Gastroesophageal sphincter (tissue), 4 donors: Measurements from ENCODE around the gene LRP4. TPM values are rescaled to one million over a fixed set of nuclear protein-coding genes. Genes with fewer than 3 reads are reported as not detected.

Experiments
- ATAC-seq: fragments of 150-250 bp; one replicate; pipeline ENCODE4 v1.9.1; 2016; ENCODE audit warnings: mild to moderate bottlenecking, moderate library complexity
- H3K27ac ChIP-seq, 4 donors: fragments of 200-600 bp; sonication (generic) in 3 of 4; 1 replicate in 3 of 4; 2 replicates in 1 of 4; pipeline ENCODE4 v1.5.1; 2016 to 2019
- H3K27me3 ChIP-seq: fragments of 200-600 bp; sonication (generic); one replicate; pipeline ENCODE4 v1.5.1; 2019
- H3K36me3 ChIP-seq, 2 donors: fragments of 200-600 bp; sonication (generic); one replicate each; pipeline ENCODE4 v1.5.1; 2019; ENCODE audit warnings: control low read depth in 1 of 2
- H3K4me1 ChIP-seq, 3 donors: fragments of 200-600 bp; sonication (generic); 1 replicate in 2 of 3; 2 replicates in 1 of 3; pipeline ENCODE4 v1.5.1; 2016 to 2019; ENCODE audit warnings: control low read depth in 2 of 3
- H3K4me3 ChIP-seq, 2 donors: fragments of 200-600 bp; sonication (generic); one replicate each; pipeline ENCODE4 v1.5.1; 2019; ENCODE audit warnings: mild to moderate bottlenecking in 1 of 2, moderate library complexity in 1 of 2
- H3K9me3 ChIP-seq, 3 donors: fragments of 200-600 bp; sonication (generic); one replicate each; pipeline ENCODE4 v1.5.1; 2017 to 2019; ENCODE audit warnings: control low read depth in 2 of 3
- EP300 ChIP-seq: sonication (generic); formaldehyde crosslinking; IDR thresholded peaks from one replicate; pipeline ENCODE4 v1.6.1; 2017; ENCODE audit warnings: antibody characterized with exemption, mild to moderate bottlenecking
- POLR2A ChIP-seq, 2 donors: fragments of 450-650 bp; IDR thresholded peaks; one replicate each; pipeline ENCODE4 v1.6.1; 2017; ENCODE audit warnings: antibody characterized with exemption in 2 of 2, mild to moderate bottlenecking in 2 of 2, moderate library complexity in 1 of 2
- POLR2AphosphoS5 ChIP-seq: sonication (generic); formaldehyde crosslinking; IDR thresholded peaks from one replicate; pipeline ENCODE4 v1.6.1; 2017; ENCODE audit warnings: antibody characterized with exemption
- WGBS, 2 donors: methylation state at CpG; one replicate each; pipeline ENCODE4 v1.1.5; 2018; ENCODE audit warnings: low coverage in 1 of 2; 5-methylcytosine and 5-hydroxymethylcytosine counted together
- total RNA-seq, 4 donors: library from RNA; depleted of rRNA; stranded (reverse); fragments of >200 nt; gene quantifications; one replicate each; pipeline ENCODE4 v1.1.0, GENCODE V29; 2016
- TF ChIP-seq, protein P1 (sequence below), 4 experiments: fragments of 200-600 bp in 2 of 4; fragments of 450-650 bp in 2 of 4; sonication (generic) in 1 of 4; IDR thresholded peaks; one replicate each; pipeline ENCODE4 v1.5.1; 2017 to 2019; ENCODE audit warnings: antibody characterized with exemption in 4 of 4, mild to moderate bottlenecking in 2 of 4, moderate library complexity in 2 of 4

Gene LRP4
- total RNA-seq, 4 donors from 2014 or later, result 2.6 to 9.8 (median 6.7) TPM

GRCh38 chr11:46890665-46891064, 27.7 kb downstream of the LRP4 start:
- Histone ChIP-seq H3K4me1 (peaks cover 0 to 2% (median 0%) of the 10 kb centered on the region in 3 donors), H3K4me3 (no peak overlapping the region), H3K9me3 (no peaks in the 10 kb centered on the region), H3K36me3 (peaks cover 0 to 18% of the 10 kb centered on the region in 2 donors), H3K27ac (no peak overlapping the region), H3K27me3 (no peaks in the 10 kb centered on the region)
- no peak for TF ChIP-seq EP300
- no peak for TF ChIP-seq POLR2A (IDR thresholded peaks at IDR 0.05)
- TF ChIP-seq, protein P1, sequence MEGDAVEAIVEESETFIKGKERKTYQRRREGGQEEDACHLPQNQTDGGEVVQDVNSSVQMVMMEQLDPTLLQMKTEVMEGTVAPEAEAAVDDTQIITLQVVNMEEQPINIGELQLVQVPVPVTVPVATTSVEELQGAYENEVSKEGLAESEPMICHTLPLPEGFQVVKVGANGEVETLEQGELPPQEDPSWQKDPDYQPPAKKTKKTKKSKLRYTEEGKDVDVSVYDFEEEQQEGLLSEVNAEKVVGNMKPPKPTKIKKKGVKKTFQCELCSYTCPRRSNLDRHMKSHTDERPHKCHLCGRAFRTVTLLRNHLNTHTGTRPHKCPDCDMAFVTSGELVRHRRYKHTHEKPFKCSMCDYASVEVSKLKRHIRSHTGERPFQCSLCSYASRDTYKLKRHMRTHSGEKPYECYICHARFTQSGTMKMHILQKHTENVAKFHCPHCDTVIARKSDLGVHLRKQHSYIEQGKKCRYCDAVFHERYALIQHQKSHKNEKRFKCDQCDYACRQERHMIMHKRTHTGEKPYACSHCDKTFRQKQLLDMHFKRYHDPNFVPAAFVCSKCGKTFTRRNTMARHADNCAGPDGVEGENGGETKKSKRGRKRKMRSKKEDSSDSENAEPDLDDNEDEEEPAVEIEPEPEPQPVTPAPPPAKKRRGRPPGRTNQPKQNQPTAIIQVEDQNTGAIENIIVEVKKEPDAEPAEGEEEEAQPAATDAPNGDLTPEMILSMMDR (IDR thresholded peaks at IDR 0.05), result no peak
- TF ChIP-seq POLR2AphosphoS5, result no peak
- 93 to 100% methylated on average over 2 of the region's 2 CpGs for WGBS, 2 donors
- ATAC-seq, result no peak

DNA sequence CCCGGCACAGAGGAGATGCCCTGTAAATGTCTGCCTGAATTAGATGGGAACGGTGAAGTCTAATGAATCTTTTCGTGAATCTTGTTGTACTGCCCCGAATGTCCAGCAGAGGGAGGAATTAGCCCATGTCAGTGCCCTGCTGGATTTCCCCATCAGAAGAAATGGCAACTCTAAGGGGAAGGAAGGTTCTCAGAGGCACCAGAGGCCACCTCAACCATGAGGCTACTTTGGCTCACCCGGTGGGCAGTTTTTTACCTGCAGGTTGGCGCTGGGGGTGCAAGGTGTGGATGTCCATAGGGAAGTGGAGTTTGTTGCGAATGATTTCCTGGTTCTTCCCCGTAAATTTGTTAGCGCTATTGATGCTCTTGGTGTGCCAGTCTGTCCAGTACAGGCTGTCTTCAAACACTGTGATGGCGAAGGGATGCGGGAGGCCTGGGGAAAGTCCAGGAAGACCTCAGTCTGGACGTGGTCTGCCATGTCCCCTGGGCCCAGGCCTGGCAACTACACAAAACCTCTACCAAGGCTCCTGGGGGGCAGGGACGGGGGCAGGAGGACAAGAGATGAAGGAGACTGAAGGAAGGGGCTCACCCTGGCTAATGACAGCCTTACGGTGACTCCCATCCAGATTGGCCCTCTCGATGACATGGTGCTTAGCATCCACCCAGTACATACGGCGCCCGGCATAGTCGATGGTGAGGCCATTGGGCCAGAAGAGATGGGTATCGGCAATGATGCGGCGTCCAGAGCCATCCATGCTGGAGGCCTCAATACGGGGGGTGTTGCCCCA, 28.5 kb downstream of the LRP4 start:
- 33 to 60% methylated on average over 7 to 18 of the region's 23 CpGs for WGBS, 2 donors
- H3K9me3 ChIP-seq, result no peaks in the 10 kb centered on the region
- TF ChIP-seq, protein P1 (IDR thresholded peaks at IDR 0.05), result peak in 3 of 4 experiments; percentile 87 to 96 (median 95)
- no peak for TF ChIP-seq POLR2A (IDR thresholded peaks at IDR 0.05)
- ATAC-seq, result peak; percentile 68
- no peaks in the 10 kb centered on the region for H3K27me3 ChIP-seq
- H3K27ac ChIP-seq, result no peak overlapping the region
- no peak overlapping the region for H3K4me3 ChIP-seq
- H3K4me1 ChIP-seq, result no peaks in the 10 kb centered on the region
- H3K36me3 ChIP-seq, result peaks cover 0 to 18% of the 10 kb centered on the region in 2 donors

DNA sequence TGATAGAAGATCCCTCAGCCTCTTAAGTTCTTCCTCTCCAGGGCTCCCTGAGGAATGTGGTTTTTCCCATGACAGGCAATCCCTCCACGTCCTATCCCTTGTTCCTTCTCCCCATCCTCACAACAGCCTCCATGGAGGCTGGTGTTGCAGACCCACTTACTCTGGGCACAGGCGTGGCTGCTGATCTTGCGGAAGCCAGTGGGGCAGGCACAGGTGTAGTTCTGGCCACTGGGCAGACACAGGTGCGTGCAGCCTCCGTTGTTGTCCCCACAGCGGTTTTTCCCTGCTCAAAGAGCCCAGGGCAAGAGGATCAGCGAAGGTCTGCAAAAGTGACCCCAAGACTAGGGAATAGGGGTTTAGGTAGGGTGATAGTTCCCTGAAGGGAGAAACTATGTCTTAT, 29.1 kb downstream of the LRP4 start:
- WGBS, 2 donors, result no CpG with 5 or more reads among the region's 7 CpGs
- peak; percentile 13 for ATAC-seq
- Histone ChIP-seq H3K4me3 (no peak overlapping the region), H3K4me1 (no peaks in the 10 kb centered on the region), H3K27me3 (no peaks in the 10 kb centered on the region), H3K27ac (no peak overlapping the region), H3K36me3 (peaks cover 0 to 14% of the 10 kb centered on the region in 2 donors), H3K9me3 (no peaks in the 10 kb centered on the region)
- TF ChIP-seq, protein P1 (IDR thresholded peaks at IDR 0.05), result no peak
- no peak for TF ChIP-seq EP300
- TF ChIP-seq POLR2A (IDR thresholded peaks at IDR 0.05), result no peak
- TF ChIP-seq POLR2AphosphoS5, result no peak

GRCh38 chr11:46888636-46889035, 29.7 kb downstream of the LRP4 start:
- Histone ChIP-seq H3K4me1 (no peaks in the 10 kb centered on the region), H3K27me3 (no peaks in the 10 kb centered on the region), H3K36me3 (peaks cover 0 to 14% of the 10 kb centered on the region in 2 donors), H3K4me3 (no peak overlapping the region), H3K27ac (no peak overlapping the region), H3K9me3 (no peaks in the 10 kb centered on the region)
- TF ChIP-seq, protein P1 (IDR thresholded peaks at IDR 0.05), result no peak
- 86% methylated on average over 4 of the region's 5 CpGs; no CpG with 5 or more reads in 1 of the 2 donors for WGBS, 2 donors
- ATAC-seq, result no peak

GRCh38 chr11:46886211-46886610, 32.1 kb downstream of the LRP4 start:
- peaks cover 0 to 20% of the 10 kb centered on the region in 2 donors for H3K36me3 ChIP-seq
- H3K4me3 ChIP-seq, result no peak overlapping the region
- no peaks in the 10 kb centered on the region for H3K27me3 ChIP-seq
- H3K9me3 ChIP-seq, result no peaks in the 10 kb centered on the region
- TF ChIP-seq EP300 (no peak), POLR2A (IDR thresholded peaks at IDR 0.05) (no peak), POLR2AphosphoS5 (no peak)
- TF ChIP-seq, protein P1 (IDR thresholded peaks at IDR 0.05), result no peak
- no peak overlapping the region for H3K27ac ChIP-seq
- H3K4me1 ChIP-seq, result no peaks in the 10 kb centered on the region
- no peak for ATAC-seq
- WGBS, 2 donors, result 60 to 82% methylated on average over 1 to 3 of the region's 11 CpGs
